Caco-2 (cell line): Measurements from ENCODE around the gene C1orf21. TPM values are rescaled to one million over a fixed set of nuclear protein-coding genes. Genes with fewer than 3 reads are reported as not detected.

Source experiments
- BruUV-seq: library from RNA; stranded (reverse); fragments of 400-500 nt; replicated peaks from 2 replicates; lab custom pipeline; 2021; lab: Mats Ljungman, UMichigan
- CTCF ChIA-PET: fragments of 300-600 bp; sonication (Branson Sonifier 250); formaldehyde crosslinking; loops from one replicate; lab custom pipeline; 2022; ENCODE audit warnings: antibody characterized with exemption; lab: Charles Lee
- POLR2A ChIA-PET: fragments of 300-600 bp; sonication (Branson Sonifier 250); formaldehyde crosslinking; loops from one replicate; lab custom pipeline; 2022; ENCODE audit warnings: antibody characterized with exemption; lab: Charles Lee
- DNase-seq, 2 experiments: peaks; one replicate each; pipeline versions ENCODE4 v3.0.0 to v3.0.0-alpha.2; 2020 to 2022
- H3K27me3 ChIP-seq: replicated peaks from 2 replicates; pipeline ENCODE4 v1.6.0; 2011; ENCODE audit warnings: low read length; ENCODE audit not compliant: control insufficient read depth, insufficient read depth
- H3K36me3 ChIP-seq: 2 replicates; pipeline ENCODE4 v1.5.1; 2011; ENCODE audit warnings: low read length; ENCODE audit not compliant: control insufficient read depth, insufficient read depth
- H3K4me1 ChIP-seq: fragments of 250-450 bp; sonication (Bioruptor Pico); 2 replicates; pipeline ENCODE4 v1.5.1; 2020; ENCODE audit warnings: mild to moderate bottlenecking
- H3K4me3 ChIP-seq: 2 replicates; pipeline ENCODE4 v1.5.1; 2011; ENCODE audit warnings: low read depth, mild to moderate bottlenecking, control low read depth, low read length
- H3K9me3 ChIP-seq: fragments of 250-450 bp; sonication (Bioruptor Pico); 2 replicates; pipeline ENCODE4 v1.5.1; 2020; ENCODE audit warnings: mild to moderate bottlenecking, moderate library complexity
- H3K27ac Mint-ChIP-seq: one replicate; pipeline ENCODE4 v1.8.0; 2022; ENCODE audit warnings: mixed read lengths; ENCODE audit not compliant: unreplicated experiment
- H3K27me3 Mint-ChIP-seq: one replicate; pipeline ENCODE4 v1.8.0; 2022; ENCODE audit warnings: mixed read lengths; ENCODE audit not compliant: insufficient read depth, unreplicated experiment
- H3K36me3 Mint-ChIP-seq: one replicate; pipeline ENCODE4 v1.8.0; 2022; ENCODE audit warnings: mild to moderate bottlenecking, mixed read lengths; ENCODE audit not compliant: insufficient read depth, unreplicated experiment
- H3K4me1 Mint-ChIP-seq: one replicate; pipeline ENCODE4 v1.8.0; 2022; ENCODE audit warnings: low read depth, mixed read lengths; ENCODE audit not compliant: unreplicated experiment
- H3K4me3 Mint-ChIP-seq: one replicate; pipeline ENCODE4 v1.8.0; 2022; ENCODE audit warnings: mild to moderate bottlenecking, moderate library complexity, mixed read lengths; ENCODE audit not compliant: unreplicated experiment
- H3K9me3 Mint-ChIP-seq: one replicate; pipeline ENCODE4 v1.8.0; 2022; ENCODE audit warnings: mixed read lengths; ENCODE audit not compliant: unreplicated experiment
- intact Hi-C: fragments of 100-400 bp; cut with micrococcal nuclease; formaldehyde crosslinking; loops from one replicate; pipeline ENCODE4 v1.10.0; 2022; ENCODE audit not compliant: unreplicated experiment
- total RNA-seq: library from RNA; stranded (reverse); gene quantifications from 2 replicates; pipeline ENCODE4 v1.2.3, GENCODE V29; 2022
- TF ChIP-seq, protein P1 (sequence below), 2 experiments: fragments of 200-600 bp in 1 of 2; IDR thresholded peaks; 1 replicate in 1 of 2; 2 replicates in 1 of 2; pipeline versions ENCODE4 v1.5.1 to v1.8.0; 2011 to 2022; ENCODE audit warnings: antibody characterized with exemption in 1 of 2, control low read depth in 1 of 2, inconsistent platforms in 1 of 2, low read depth in 1 of 2, low read length in 1 of 2, mild to moderate bottlenecking in 1 of 2, moderate library complexity in 1 of 2; ENCODE audit not compliant: insufficient read depth in 1 of 2, severe bottlenecking in 1 of 2, unreplicated experiment in 1 of 2

Gene C1orf21
- total RNA-seq, 1 experiment from 2014 or later: 0.82 TPM

DNA sequence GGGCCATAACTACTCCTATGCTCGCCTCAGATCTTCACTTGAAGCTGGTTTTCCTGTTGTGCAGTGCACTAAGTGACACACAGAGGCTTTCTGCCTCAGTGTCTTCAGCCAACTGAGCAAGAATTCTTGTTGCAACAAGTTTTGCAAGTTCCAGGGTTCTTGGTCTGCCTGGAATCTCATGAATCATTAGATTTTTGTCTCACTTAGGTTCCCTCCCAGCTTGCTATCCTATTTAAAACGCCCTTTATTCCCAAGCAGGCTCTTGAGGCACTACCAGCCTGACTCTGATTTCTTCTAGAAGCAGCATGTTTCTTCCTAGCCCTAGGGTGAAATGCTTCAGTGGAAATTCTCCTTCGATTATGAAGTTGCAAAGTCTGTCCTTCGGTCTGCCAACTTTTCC lies 158.8 kb downstream of the C1orf21 start:
- Mint-ChIP-seq H3K4me1 (no peaks in the 10 kb centered on the region), H3K4me3 (no peak overlapping the region), H3K9me3 (no peaks in the 10 kb centered on the region), H3K36me3 (no peaks in the 10 kb centered on the region), H3K27me3 (no peaks in the 10 kb centered on the region), H3K27ac (no peak overlapping the region)
- no peaks in the 10 kb centered on the region for H3K27me3 ChIP-seq
- CTCF ChIA-PET: no interaction called here
- DNase-seq: no peak
- no peaks in the 10 kb centered on the region for H3K4me1 ChIP-seq
- intact Hi-C loops: no loop called here
- H3K9me3 ChIP-seq: no peaks in the 10 kb centered on the region
- TF ChIP-seq, protein P1, sequence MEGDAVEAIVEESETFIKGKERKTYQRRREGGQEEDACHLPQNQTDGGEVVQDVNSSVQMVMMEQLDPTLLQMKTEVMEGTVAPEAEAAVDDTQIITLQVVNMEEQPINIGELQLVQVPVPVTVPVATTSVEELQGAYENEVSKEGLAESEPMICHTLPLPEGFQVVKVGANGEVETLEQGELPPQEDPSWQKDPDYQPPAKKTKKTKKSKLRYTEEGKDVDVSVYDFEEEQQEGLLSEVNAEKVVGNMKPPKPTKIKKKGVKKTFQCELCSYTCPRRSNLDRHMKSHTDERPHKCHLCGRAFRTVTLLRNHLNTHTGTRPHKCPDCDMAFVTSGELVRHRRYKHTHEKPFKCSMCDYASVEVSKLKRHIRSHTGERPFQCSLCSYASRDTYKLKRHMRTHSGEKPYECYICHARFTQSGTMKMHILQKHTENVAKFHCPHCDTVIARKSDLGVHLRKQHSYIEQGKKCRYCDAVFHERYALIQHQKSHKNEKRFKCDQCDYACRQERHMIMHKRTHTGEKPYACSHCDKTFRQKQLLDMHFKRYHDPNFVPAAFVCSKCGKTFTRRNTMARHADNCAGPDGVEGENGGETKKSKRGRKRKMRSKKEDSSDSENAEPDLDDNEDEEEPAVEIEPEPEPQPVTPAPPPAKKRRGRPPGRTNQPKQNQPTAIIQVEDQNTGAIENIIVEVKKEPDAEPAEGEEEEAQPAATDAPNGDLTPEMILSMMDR (IDR thresholded peaks at IDR 0.05; ENCODE audit: insufficient read depth in 1 of 2, low read depth in 1 of 2, low read length in 1 of 2, severe bottlenecking in 1 of 2, unreplicated experiment in 1 of 2): no peak
- no TSS peak for BruUV-seq
- POLR2A ChIA-PET: no interaction called here
- no peak overlapping the region for H3K4me3 ChIP-seq
- no peaks in the 10 kb centered on the region for H3K36me3 ChIP-seq

DNA sequence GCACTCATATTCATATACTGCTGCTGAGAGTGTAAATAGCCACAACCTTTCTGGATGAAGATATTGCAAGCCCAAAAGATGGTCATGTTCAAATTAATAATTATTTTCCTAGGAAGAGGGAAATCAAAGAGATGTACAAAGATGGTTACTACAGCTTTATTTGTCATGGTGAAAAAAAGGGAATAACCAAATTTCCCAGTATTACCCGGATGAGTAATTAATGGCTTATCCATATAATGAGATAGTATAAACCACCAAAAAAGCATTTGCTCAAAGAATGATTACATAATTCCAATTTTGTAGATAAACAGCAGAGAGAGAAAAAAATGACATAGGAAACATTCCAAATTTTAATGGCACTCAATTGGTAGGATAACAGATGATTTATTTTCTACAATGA lies 165.6 kb downstream of the C1orf21 start:
- H3K9me3 Mint-ChIP-seq: no peaks in the 10 kb centered on the region
- CTCF ChIA-PET: no interaction called here

DNA sequence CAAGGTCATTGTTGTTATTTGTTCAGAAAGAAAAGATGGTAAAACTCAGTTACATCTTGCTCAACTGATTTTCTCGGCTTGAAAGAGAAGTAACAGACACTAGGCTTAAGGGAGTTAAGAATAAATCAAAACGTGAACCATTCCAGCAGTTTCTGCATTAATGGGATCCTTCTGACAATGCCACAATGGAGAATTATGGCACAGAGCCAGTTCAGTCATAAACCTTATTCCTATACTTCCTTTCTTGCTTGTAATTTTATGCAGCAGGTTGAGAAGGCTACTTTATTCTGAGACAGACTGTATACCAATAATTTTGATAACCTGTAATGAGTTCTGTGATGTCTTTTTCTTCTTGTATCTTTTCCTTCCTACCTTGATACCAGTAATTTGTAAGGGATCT lies 167.0 kb downstream of the C1orf21 start:
- H3K4me1 ChIP-seq: no peaks in the 10 kb centered on the region
- H3K36me3 Mint-ChIP-seq: no peaks in the 10 kb centered on the region
- no peak overlapping the region for H3K4me3 ChIP-seq
- no peak overlapping the region for H3K4me3 Mint-ChIP-seq
- H3K9me3 Mint-ChIP-seq: no peaks in the 10 kb centered on the region
- no peaks in the 10 kb centered on the region for H3K4me1 Mint-ChIP-seq
- H3K27me3 Mint-ChIP-seq: peaks cover 12% of the 10 kb centered on the region
- H3K9me3 ChIP-seq: no peaks in the 10 kb centered on the region
- no peaks in the 10 kb centered on the region for H3K36me3 ChIP-seq
- intact Hi-C loops: no loop called here
- no peaks in the 10 kb centered on the region for H3K27me3 ChIP-seq
- ChIA-PET POLR2A (no interaction called here), CTCF (no interaction called here)
- DNase-seq: no peak
- H3K27ac Mint-ChIP-seq: no peak overlapping the region
- TF ChIP-seq, protein P1 (IDR thresholded peaks at IDR 0.05; ENCODE audit: insufficient read depth in 1 of 2, low read depth in 1 of 2, low read length in 1 of 2, severe bottlenecking in 1 of 2, unreplicated experiment in 1 of 2): no peak
- no TSS peak for BruUV-seq

More for the DNA sequence above, 165.6 kb downstream of the C1orf21 start:
- TF ChIP-seq, protein P1 (IDR thresholded peaks at IDR 0.05; ENCODE audit: insufficient read depth in 1 of 2, low read depth in 1 of 2, low read length in 1 of 2, severe bottlenecking in 1 of 2, unreplicated experiment in 1 of 2): no peak
- Mint-ChIP-seq H3K27me3 (peaks cover 8% of the 10 kb centered on the region), H3K27ac (no peak overlapping the region), H3K36me3 (no peaks in the 10 kb centered on the region), H3K4me1 (no peaks in the 10 kb centered on the region), H3K4me3 (no peak overlapping the region)
- no peaks in the 10 kb centered on the region for H3K4me1 ChIP-seq
- no peaks in the 10 kb centered on the region for H3K9me3 ChIP-seq
- no peak overlapping the region for H3K4me3 ChIP-seq
- no peaks in the 10 kb centered on the region for H3K36me3 ChIP-seq
- H3K27me3 ChIP-seq: no peaks in the 10 kb centered on the region
- no peak for DNase-seq
- no TSS peak for BruUV-seq
- intact Hi-C loops: no loop called here
- POLR2A ChIA-PET: no interaction called here
